HG02981 (cell line): ENCODE data around the gene CHD6.

Experiments
- ATAC-seq: cut with Tn5 transposase; IDR thresholded peaks from one replicate; pipeline ENCODE4 v1.9.1; 2021; ENCODE audit warnings: mild to moderate bottlenecking, moderate library complexity; ENCODE audit not compliant: unreplicated experiment

Gene CHD6

DNA sequence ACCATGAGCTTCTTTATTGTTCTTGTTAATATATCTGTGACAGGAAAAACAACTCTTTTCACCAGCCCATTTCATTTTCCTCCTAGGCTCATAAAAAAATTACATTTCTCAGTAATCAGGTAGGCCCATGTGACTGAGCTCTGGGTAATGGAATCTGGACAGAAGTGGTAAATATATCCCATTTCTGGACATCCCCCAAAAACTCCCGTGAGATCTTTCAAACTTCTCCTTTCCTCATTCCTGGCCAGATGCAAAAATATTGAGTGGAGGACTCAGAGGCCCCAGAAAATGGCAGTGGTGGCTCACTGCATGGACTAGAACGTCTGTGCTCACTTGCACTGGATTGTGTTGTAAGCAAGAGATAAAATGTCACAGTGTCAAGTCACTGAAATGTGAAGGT is 3.8 kb upstream of the CHD6 start:
- no peak for ATAC-seq

DNA sequence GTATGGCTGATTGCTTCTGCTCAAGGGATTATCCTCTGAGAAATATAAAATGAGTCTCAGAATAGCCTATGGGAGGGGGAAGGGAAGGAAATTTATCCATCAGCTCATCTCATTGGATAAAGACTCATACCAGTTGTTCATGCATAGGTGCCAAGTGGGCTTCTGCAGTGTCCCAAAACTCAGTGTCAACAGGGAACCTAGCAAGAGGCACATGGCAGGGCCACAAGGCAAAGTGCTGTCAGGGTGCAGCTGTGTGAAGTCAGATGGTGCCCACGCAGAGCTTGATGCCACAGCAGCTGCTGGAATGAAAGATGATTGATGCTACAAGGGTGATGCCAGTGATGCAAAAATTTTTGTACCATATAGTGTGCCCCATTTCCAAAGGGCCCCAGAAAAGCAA is 3.2 kb upstream of the CHD6 start:
- no peak for ATAC-seq

DNA sequence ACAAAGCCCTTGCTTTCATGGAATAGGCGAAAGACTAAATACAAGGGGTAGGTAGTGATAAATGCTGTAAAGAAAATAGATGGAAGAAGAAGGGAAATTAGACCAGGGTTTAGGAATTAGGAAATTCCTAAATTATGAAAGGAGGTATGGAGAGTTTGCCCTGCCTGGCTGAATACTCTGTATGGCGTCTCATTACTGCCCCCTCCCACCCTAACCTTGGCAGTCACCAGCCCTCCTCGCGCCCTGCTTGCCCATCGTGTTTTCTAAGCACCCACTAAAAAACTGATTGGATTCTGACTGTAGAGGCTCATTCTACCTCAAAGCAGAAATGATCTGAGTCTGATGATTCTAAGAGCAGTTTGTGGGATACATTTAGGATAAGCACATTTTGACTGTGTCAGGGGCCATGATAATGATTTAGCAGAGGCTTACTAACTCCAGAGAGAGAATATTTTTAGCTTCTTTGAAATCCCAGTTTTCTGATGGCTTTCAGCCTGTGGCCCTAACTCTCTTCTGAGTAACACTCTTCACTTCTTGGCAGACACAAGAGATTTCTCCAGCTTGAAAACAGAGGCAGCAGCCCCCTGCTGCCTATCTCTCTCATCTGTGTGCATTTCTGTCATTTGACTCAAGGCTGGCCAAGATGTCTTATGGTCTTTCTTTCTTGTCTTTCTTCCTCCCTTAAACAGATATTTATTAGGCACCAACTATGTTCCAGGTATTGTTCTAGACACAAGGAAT is 1.4 kb upstream of the CHD6 start:
- ATAC-seq = no peak

DNA sequence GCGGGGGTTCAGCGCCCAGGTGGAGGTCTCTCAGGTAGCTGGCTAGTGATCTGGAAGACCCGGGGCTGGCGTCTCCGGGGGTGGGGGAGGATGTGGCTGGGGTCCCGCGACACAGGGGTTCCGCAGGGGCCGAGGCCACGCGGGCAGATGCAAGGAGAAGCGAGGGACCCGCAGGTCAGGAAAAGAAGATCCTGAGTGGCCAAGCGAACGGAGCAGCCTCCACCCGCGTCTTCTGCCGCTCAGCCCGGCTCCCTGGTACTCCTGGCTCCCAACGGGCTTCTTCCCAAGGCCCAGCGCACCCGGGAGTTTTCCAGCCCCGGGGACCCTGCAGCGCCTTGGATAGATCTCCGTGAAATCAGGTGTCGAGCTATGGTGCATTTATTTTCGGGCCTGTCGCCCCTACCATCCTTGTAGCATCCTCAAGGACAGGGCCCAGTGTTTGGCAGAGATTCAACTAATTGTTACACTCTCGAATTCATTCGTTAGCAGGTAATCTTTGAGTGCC is 682 bp upstream of the CHD6 start:
- no peak for ATAC-seq

DNA sequence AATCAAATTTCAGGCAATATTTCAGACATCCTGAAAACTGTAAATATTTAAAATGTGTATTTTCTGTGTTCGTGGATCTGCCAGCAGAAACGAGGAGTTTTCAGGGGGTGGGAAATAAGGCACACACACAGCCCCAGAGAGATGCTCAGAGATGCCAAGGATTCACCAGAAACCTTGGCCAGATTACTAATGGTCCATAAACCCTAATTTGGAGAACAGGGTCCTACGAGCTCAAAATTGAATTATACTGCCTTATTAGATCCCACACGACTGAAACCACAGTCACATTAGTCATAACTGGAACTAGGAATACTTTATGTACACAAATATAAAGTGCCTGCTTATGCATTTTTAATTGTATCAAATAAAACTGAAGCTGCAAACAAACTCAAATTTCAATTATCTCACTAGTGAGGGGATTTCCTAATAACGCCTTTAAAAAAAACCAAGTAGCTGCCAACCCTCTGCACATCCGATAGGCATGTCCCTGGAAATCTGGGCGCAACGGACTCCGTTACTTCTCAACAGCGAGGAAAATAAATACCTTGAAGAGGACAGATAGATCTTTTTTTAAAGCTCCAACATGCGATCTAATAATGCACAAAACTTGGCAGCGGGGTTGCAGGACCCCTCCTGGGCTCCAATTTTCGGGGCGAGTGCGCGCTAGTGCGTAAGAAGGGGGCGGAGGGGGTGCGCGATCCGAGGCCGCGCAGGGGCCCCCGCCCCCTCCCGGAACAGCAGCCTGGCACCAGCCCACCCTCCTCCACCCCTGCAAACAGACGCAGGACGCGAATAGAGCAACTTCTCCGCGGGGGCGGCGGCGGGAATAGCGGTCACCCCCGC is 897 bp downstream of the CHD6 start:
- ATAC-seq = peak; percentile 15

DNA sequence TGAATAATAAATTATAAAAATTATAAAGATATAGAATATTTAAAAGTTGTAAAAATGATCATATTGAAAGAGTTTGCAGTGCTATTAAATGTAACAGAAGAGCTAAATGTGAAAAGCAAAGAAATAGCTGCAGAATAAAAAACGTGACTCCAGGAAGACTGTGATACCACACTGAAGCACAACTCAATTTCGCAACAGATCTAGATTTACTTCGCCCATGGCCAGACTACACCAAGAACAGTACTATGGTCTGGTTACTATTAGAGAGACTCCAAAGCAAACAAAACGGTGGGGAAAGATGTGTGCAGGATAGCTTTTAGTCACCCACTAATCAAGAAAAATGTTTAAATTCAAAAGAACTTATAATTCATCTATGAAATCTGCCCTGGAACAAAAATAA is 1.9 kb downstream of the CHD6 start:
- ATAC-seq = no peak

DNA sequence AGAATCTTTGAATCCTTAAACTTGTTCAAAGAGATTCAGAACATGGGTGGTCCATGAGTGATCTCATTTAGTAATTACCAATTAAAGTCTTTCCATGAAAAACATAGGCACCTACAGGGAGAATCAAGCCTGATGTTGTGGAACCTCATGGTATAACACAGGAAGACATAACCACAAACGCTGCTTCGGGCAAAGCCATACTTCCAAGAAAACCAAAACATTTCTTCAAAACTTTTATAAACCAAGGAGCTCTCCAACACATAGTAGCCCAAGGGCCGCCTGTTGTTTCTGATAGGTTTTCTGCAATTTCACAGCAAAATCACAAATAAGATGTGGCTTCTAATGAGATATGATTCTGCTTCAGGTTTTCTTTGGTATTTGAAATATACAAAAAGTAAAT is 2.5 kb downstream of the CHD6 start:
- ATAC-seq = no peak

DNA sequence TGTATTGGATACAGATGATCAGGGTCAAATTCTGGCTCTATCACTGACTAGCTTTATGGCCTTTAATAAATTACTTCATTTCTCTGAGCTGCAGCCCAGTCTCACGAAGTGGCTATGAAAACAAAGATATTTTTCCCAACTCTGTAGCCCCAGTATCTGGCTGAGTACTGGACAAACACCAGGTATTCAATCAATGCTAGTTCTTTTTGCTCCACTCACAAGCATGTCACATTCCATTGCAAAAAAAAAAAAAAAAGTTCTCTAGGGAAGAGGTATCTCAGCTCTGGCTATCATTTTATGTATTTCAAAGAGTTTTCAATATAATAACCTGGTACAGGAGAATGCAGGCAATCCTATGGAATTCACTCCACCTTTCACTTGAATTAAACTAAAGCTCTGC is 3.1 kb downstream of the CHD6 start:
- ATAC-seq = no peak

DNA sequence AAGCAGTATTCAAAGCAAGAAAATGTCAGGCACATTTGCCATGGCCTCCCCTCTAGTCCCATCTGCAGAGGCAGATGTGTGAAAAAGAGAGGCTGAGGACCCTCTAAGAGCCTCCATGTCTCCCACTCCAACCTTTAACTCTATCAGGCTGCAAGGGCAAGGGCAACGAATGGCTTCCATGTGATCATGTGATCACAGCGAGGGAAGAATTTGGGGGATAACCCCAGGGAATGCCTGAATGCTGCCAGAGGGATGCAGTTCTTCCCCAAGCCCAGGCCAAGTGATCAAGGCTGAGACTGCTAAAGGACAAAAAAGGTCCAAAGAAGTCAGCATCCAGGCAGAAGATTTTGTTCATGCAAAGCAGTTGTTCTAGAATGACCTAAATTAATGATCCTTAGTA is 4.9 kb downstream of the CHD6 start:
- ATAC-seq = no peak

DNA sequence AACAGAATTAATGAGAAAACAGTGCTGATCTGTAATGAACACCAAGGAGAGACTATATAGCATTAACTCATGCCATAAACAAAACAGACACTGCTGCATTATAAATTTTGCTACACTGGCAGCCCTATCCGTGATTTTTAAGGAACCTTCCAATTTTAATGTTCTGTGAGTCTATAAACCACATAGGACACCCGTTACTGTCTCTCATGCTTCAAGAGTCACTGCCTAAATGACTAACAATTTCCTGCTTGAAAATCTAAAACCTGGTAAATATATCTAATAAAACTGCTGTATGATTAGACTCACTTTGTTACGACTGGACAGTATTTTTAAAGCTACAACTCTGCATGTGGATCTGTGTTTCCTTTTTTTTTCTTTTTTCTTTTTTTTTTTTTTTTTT is 8.7 kb downstream of the CHD6 start:
- no peak for ATAC-seq

DNA sequence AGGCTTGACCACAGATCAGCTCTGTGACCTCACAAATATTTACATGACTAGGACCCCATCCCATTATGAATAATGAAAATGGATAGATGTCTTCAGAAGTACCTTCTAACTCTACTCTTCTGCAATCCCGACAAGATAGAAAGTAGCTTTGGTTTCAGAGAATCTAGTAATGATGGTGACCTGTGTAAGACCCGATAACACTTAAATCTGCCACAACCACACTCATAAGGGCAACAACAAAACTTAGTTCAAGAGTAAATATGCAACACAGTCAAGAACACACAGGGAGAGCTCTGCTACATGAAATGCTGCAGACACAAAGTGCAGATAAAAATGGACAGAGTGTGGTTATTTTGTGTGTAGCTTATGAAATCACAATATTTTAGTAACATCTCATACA is 9.6 kb downstream of the CHD6 start:
- ATAC-seq = no peak

DNA sequence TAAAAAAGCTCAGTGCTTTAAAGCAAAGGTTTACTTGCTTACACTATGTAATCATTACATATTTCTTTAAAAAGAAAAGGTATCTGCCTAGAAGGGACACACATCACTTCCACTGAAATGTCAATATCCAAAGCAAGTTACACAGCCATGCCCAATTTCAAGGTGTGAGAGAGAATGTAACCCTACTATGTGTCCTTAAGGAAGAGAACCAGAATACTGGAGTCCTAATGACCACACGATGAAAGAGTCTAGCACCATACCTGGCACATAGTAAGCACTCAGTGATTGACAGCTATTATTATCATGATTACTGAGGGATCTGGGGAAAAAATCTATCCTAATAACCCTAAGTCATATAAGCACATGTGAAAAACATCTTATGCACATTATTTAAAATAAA is 10.4 kb downstream of the CHD6 start:
- no peak for ATAC-seq

DNA sequence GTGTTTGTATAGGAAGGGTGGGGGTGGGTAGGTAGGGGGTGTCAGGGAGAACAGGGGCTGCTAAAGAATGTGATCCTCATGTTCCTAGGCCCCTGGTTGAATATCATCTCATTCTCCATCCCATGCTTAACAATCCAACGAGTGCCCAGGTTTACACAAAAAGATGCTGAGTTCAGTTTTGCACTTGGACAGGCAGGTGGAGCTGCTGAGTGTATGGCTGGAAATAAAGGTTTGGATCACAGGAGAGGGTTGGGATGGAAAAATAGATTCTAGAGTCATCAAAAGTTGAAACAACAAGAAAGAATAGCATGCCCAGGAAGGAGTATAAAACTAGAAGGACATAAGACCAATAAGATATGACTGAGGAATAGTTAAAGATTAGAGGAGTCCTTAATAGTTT is 14.2 kb downstream of the CHD6 start:
- no peak for ATAC-seq

DNA sequence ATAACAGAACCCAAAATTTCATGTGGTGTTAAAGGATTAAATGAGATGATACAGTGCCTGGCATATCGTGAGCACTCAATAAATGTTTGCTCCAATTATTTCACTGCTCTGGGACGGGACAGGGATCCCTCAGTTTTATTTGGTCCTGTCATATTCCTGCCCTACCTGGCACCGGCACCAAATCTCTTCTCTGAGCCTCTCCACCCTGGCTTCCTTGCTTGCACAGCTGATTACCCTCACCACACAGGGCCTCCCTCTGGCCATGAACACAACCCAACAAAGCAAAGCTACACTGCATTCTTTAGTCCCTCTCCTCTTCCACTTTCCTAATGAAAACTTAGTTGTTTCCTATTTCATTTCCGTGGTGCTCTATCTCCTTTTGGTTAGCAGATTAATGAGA is 16.4 kb downstream of the CHD6 start:
- ATAC-seq = no peak

DNA sequence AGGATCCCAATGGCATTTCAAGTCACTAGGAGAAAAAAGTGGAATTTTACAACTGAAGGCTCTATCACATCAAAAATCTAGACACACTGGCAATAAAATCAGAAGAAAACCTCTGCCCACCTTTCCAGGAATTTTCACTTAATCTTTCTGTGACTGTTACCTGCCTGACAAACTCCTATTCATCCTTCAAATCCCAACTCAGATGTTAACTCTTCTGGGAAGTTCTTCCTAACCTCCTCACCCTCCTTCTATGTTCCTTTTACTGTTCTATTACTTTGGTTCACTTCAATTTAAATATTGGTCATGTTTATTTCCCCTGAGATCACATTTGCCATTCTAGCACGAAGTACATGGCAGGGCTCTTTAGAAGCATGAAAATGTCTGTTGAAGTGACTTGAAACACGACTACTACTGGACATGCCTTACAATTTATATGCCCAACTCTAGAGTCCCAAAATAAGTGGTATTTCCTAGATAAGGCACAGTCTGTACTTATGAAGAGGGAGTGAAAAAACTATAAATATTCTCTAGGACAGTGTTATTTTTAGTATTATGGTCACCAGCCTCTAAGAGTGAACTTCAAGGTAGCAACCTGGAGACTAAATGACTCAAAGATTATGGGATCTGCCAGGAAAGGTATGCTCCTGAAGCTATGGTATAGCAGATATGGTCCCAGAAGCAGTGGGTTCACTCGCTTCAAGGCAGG is 17.1 kb downstream of the CHD6 start:
- no peak for ATAC-seq

DNA sequence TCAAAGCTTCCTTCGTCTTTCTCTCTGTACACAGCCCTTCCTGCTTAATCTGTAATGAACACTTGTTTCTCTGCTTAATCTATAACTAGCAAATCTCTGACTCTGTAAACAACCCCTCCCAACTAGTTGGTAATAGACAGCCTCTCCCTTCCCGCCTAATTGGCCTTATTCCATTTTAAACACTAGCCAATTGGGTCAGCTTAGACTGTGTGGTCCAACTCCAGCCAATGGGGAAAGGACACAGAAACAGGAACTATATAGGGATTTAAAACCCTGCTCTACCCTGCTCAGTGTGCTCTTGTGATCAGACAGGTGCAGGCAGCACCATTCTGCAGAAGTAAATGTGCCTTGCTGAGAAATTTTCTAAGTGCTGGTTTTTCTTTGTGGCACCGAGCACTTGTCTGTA is 18.5 kb downstream of the CHD6 start:
- ATAC-seq = no peak

DNA sequence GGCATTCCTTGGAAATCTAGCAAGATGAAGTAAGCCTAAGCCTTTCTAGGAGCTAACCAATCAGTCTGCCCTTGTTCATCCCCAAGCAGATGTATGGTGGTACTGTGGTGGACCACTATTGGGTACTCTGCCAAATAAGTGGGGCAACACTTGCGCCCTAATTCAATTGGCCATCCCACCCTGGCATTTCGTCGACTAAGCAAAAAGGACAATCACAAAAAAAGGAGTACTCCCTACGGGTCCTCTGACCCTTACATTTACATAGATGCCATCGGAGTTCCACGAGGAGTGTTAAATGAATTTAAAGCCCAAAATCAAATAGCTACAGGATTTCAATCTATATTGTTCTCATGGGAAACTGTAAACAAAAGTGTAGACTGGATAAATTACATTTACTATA is 19.5 kb downstream of the CHD6 start:
- ATAC-seq = no peak

DNA sequence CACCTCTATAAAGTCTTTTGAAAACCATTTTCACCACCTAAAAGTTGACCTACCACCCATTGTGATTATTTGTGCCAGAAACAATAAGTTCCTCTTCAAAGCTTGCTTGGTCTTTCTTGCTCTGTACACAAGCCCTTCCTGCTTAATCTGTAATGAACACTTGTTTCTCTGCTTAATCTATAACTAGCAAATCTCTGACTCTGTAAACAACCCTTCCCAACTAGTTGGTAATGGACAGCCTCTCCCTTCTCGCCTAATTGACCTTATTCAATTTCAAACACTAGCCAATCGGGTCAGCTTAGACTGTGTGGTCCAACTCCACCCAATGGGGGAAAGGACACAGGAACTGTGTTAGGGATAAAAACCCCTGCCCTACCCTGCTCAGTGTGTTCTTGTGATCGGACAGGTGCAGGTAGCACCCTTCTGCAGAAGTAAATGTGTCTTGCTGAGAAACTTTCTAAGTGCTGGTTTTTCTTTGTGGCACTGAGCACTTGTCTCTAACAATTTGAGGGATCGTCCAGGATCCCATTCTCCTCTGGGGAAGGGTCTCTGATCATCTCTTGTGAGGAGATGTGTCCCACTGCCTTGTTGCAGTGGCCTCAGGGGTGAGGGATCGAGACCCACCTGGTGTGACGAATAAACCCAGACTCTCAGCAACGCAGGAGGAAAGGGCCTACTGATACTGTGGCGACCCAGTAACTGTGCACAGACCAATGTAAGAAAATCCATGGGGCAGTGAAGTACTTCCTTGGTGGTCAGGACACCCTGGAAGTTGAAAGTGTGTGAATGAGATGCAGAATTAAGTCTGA is 23.5 kb downstream of the CHD6 start:
- no peak for ATAC-seq

DNA sequence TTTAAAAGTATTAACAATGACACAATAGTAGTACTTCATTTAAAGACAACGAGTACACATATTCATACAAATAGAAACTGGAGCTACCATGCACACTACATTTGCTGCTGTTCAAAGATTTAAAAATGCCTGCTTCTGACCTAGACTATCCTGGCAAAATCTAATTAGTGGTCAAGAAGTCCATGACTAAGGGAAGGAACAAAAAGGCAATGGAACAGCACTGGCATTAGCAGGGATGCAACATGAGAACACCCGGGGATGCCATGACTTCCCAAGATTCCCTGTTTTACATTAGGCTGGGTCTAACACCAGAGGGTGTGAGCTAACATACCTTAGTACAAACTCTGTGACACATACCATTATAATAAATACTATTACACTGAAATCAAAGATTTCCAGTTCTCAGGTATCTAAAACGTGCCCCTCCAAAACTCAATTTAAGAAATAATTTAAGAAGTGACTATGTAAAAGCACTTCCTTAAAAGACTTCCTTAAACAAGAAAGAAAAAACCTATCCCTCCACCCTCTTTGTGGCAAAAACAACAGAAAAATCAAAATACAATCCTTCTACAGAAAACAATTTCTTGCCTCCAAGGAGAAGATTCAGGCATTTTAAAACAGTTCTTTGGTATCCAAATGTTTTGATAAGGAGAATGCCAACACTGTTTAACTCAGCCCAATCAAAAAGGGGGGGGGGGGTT is 25.5 kb downstream of the CHD6 start:
- ATAC-seq = no peak

DNA sequence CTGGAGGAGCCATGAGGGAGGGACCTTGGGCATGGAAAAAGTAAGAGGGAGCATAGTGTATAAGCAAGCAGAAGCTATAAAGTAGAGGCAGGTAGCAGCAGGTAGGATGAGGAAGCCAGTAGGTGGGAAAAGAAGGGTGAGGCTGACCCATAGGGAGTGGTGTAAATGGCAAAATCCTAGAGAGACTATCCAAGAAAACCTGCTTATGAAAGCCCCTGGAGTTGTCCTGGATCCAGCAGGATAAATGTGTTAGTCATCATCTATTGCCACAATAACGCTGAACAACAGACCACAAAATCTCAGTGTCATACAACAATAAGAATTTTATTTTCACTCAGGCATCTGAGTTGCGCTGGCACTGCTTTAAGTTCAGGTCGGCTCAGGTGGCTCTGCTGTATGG is 30.2 kb downstream of the CHD6 start:
- no peak for ATAC-seq
